BLaER1 treated with 17β-estradiol and CSF1 and Interleukin-3, amounts not matched to agents 10 nM and 100 nM (cell line): ENCODE results near the gene C17orf113.

ENCODE experiments used
- H3K27ac ChIP-seq, 11 experiments: shearing (Covaris generic); formaldehyde crosslinking; 2 replicates each; pipeline ENCODE4 v1.8.1; 2022
- H3K27me3 ChIP-seq, 11 experiments: shearing (Covaris generic); formaldehyde crosslinking; 2 replicates each; pipeline ENCODE4 v1.8.1; 2022
- H3K36me3 ChIP-seq, 11 experiments: shearing (Covaris generic); formaldehyde crosslinking; 2 replicates each; pipeline ENCODE4 v1.8.1; 2022
- H3K4me1 ChIP-seq, 10 experiments: shearing (Covaris generic); formaldehyde crosslinking; 2 replicates each; pipeline ENCODE4 v1.8.1; 2022
- H3K4me2 ChIP-seq, 11 experiments: shearing (Covaris generic); formaldehyde crosslinking; 2 replicates each; pipeline ENCODE4 v1.8.1; 2022
- H3K4me3 ChIP-seq, 10 experiments: shearing (Covaris generic); formaldehyde crosslinking; 2 replicates each; pipeline ENCODE4 v1.8.1; 2022
- H3K9ac ChIP-seq, 11 experiments: shearing (Covaris generic); formaldehyde crosslinking; 2 replicates each; pipeline ENCODE4 v1.8.1; 2022
- H3K9me3 ChIP-seq, 11 experiments: shearing (Covaris generic); formaldehyde crosslinking; replicated peaks in 1 of 11; 2 replicates each; pipeline ENCODE4 v1.8.1; 2022
- H4K20me1 ChIP-seq, 11 experiments: shearing (Covaris generic); formaldehyde crosslinking; 2 replicates each; pipeline ENCODE4 v1.8.1; 2022
- Cebpa-rat ChIP-seq, 11 experiments: shearing (Covaris generic); IDR thresholded peaks; 2 replicates each; pipeline ENCODE4 v1.8.1; 2022

The C17orf113 gene

DNA sequence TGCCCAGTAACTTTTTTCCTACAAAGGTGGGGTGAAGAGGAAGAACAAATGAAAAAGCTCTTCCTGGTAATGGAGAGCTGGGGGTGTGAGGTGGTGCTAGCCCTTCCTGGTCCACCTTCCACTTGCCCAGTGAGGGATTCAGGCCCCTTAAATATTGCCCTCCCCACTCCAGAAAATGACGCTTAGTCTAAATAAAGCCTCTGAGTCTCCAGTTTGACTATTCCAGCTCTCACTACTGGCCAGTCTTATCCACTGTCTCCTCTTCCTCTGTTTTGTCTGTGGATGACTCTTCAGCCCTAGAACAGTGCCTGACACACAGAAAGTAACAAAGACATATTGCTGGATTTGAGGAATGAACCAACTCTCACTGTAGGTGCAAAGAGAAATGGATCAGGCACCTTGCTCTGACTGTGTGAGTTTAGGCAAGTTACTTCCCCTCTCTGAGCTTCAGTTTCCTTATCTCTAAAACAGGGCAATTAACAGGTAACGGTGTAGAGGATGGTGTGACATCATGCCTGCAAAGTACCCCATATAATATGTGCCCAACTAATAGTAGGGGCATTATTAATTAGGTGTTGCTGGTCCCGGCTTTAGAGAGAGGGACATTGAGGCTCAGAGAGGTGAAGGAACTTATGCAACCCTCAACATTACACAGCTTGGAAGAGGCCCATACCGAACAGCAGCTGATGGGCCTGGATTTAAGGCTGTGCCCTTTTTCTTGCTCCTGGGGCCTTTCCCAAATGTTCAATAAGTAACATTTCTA, 26.6 kb upstream of the C17orf113 start:
- peaks cover 10 to 26% (median 15%) of the 10 kb centered on the region in 10 experiments for H3K4me1 ChIP-seq
- no peak overlapping the region for H3K4me2 ChIP-seq
- H3K27ac ChIP-seq = no peak overlapping the region
- peaks cover 0 to 9% (median 0%) of the 10 kb centered on the region in 11 experiments; a peak in 1 of 22 replicates for H4K20me1 ChIP-seq
- no peaks in the 10 kb centered on the region for H3K9me3 ChIP-seq
- no peak overlapping the region for H3K9ac ChIP-seq
- H3K36me3 ChIP-seq = no peaks in the 10 kb centered on the region
- no peak overlapping the region for H3K4me3 ChIP-seq
- TF ChIP-seq Cebpa-rat (IDR thresholded peaks at IDR 0.05) = no peak
- H3K27me3 ChIP-seq = peaks cover 20 to 24% (median 21%) of the 10 kb centered on the region in 11 experiments

DNA sequence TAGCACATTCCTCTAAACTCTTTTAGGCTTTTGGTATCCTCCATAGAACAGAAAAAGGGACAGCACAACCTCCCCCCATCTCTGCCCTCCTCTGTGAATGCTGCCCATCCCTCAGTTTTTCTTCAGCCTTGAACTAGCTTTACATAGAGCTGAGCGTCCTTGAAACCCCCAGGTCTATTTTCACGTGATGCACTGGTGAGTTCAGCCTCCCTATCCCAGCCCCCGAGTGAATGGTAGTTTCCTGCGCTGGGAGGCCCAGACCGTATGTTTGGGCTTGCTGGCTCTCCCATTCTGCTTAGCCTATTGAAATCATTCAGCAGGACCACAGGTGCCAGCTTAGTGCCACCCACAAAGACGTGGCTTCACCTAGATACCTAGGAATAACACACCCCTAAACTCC, 25.4 kb upstream of the C17orf113 start:
- Histone ChIP-seq H3K4me2 (no peak overlapping the region), H3K4me1 (peaks cover 17 to 33% (median 22%) of the 10 kb centered on the region in 10 experiments), H4K20me1 (peaks cover 0 to 9% (median 0%) of the 10 kb centered on the region in 11 experiments; a peak in 4 of 22 replicates), H3K9ac (no peak overlapping the region), H3K27ac (no peak overlapping the region), H3K36me3 (no peaks in the 10 kb centered on the region), H3K9me3 (no peaks in the 10 kb centered on the region), H3K27me3 (peaks cover 32 to 36% (median 33%) of the 10 kb centered on the region in 11 experiments), H3K4me3 (no peak overlapping the region)
- TF ChIP-seq Cebpa-rat (IDR thresholded peaks at IDR 0.05) = no peak

DNA sequence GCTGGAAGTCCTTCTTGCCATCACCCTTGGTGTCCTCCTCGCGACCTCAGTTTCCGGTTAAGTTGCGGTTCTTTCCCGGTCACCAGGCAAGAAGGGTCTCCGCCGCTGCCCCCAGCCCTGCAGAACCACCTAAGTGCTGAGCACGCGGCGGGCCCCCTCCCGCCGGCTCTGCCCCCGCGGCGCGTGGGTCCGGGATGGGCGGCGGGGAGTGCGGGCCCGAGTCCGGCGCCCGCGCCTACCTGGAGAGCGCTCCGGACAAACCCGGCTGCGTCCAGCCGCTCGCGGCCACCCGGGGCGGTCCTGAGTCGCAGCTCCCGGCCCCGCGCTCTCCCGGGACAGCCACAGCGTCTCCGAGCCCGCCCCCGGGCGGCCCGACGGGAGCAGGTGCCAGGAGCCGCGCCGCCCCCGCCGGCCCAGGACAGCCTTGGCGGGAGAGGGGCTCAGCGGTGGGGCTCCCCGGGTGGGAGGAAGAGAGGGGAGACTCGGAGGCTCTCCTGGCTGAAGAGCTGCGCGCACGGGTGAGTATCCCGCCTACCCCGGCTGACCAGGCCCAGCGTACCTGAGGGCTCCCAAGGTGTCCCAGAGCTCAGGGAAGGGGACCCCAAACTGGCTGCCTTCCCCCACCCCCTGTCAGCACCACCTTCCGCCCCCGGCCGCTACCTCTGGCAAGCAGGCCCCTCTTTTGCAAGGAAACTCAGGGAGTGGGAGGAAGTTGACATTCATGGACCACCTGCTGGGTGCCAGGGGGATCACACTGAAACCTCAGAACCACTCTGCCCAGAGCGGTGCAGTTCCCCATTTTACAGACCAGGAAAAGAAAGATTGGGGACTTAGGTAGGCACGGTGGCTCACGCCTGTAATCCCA, 22.2 kb upstream of the C17orf113 start:
- no peak for TF ChIP-seq Cebpa-rat (IDR thresholded peaks at IDR 0.05)
- H3K4me1 ChIP-seq = peaks cover 13 to 28% (median 20%) of the 10 kb centered on the region in 10 experiments; a peak in 19 of 20 replicates
- no peaks in the 10 kb centered on the region for H3K36me3 ChIP-seq
- peak overlapping the region in 2 of 11 experiments; percentile 19 to 38; a peak in 2 of 22 replicates for H3K9ac ChIP-seq
- peaks cover 37 to 42% (median 39%) of the 10 kb centered on the region in 11 experiments for H3K27me3 ChIP-seq
- peak overlapping the region; percentile 56 to 78 (median 74) for H3K4me2 ChIP-seq
- no peak overlapping the region for H3K27ac ChIP-seq
- peak overlapping the region in 9 of 10 experiments; percentile 28 to 54 (median 43); a peak in 13 of 20 replicates for H3K4me3 ChIP-seq
- H3K9me3 ChIP-seq = no peaks in the 10 kb centered on the region
- peaks cover 0 to 9% (median 0%) of the 10 kb centered on the region in 11 experiments; a peak in 4 of 22 replicates for H4K20me1 ChIP-seq

DNA sequence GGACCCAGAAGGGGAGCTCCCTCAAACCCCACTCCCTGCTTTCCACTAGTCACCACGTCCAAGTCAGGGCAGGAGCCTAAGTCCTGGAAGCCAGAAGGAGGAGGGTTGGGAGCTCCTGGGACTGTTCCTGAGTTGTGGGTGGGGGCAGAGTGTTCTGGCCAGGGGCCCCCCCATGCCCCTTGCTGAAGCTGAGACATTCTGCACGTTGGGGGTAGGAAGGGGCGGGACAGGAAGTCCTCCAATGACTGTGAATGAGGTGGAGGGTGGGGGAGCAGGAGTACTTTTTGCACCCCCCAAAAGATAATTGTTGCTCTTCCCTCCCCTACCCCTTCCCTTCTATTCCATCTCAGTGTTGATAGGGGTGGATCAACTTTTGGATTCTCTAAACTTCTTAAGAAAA, 21.4 kb upstream of the C17orf113 start:
- no peaks in the 10 kb centered on the region for H3K36me3 ChIP-seq
- H3K27me3 ChIP-seq = peaks cover 37 to 42% (median 39%) of the 10 kb centered on the region in 11 experiments
- no peaks in the 10 kb centered on the region for H3K9me3 ChIP-seq
- H4K20me1 ChIP-seq = peaks cover 0 to 9% (median 0%) of the 10 kb centered on the region in 11 experiments; a peak in 4 of 22 replicates
- peak overlapping the region; percentile 56 to 78 (median 74); a peak in 18 of 22 replicates for H3K4me2 ChIP-seq
- H3K9ac ChIP-seq = peak overlapping the region in 1 of 11 experiments; percentile 38; a peak in 1 of 22 replicates
- no peak for TF ChIP-seq Cebpa-rat (IDR thresholded peaks at IDR 0.05)
- H3K27ac ChIP-seq = no peak overlapping the region
- H3K4me3 ChIP-seq = peak overlapping the region in 2 of 10 experiments; percentile 43 to 54; a peak in 1 of 20 replicates
- peaks cover 13 to 28% (median 20%) of the 10 kb centered on the region in 10 experiments; a peak in 19 of 20 replicates for H3K4me1 ChIP-seq

DNA sequence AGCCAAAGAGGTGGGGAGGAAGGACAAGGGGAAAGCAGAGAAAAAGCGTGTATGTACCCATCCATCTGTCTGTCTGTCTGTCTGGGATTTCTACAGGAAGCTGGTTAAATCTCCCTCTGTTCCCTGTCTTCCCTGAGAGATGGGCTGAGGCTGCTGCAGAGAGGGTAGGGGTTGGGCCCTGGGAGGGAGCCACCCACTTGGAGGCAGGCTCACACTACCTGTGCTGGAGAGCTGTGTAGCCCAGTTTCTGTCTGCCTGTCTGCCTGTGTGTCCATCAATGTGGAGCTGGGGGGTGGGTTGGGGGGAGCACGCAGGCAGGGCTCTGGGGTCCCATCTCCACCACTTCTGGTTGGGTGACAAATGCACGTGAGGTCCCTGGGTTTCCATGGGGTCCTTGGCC, 18.6 kb upstream of the C17orf113 start:
- Histone ChIP-seq H3K4me3 (no peak overlapping the region), H3K9me3 (no peaks in the 10 kb centered on the region), H3K36me3 (no peaks in the 10 kb centered on the region), H3K4me1 (peaks cover 31 to 46% (median 36%) of the 10 kb centered on the region in 10 experiments), H4K20me1 (peaks cover 0 to 9% (median 0%) of the 10 kb centered on the region in 11 experiments; a peak in 4 of 22 replicates), H3K4me2 (no peak overlapping the region), H3K27ac (no peak overlapping the region), H3K27me3 (peaks cover 36 to 38% (median 38%) of the 10 kb centered on the region in 11 experiments), H3K9ac (no peak overlapping the region)
- no peak for TF ChIP-seq Cebpa-rat (IDR thresholded peaks at IDR 0.05)

DNA sequence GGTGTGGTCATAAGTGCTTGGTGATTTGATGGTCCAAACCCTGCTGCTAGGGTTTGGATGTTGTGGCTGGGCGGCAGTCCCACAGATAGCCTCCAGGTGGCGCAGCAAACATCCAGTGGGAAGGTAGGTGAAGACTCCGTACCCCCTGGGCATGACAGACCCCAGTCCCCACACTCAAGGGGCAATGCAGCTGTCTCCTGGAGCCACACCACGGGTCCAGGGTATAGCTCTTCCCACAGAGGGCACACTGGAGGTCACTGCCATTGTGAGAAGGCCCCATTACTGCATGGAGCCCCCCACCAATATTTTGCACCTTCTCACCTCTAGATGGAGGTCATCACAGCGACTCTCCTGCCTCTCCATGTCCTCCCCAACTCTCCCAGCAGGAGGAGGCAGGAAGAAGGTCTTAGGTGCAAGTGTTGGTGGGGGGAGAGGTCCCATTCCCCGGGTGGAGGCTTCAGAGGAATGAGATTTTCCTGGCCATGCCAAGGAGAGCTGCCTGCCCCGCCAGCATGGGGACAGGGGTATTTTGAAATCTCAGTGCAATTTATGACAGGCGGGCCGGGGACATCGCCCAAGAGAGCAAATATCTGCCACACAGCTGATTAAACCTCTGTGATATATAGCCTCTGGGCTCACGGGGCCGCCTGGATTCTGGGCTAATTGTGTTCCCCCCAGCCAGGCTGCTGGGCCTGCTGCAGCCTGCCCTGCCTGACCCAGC, 17.1 kb upstream of the C17orf113 start:
- peaks cover 0 to 6% (median 0%) of the 10 kb centered on the region in 11 experiments; a peak in 3 of 22 replicates for H4K20me1 ChIP-seq
- H3K4me1 ChIP-seq = peaks cover 40 to 50% (median 44%) of the 10 kb centered on the region in 10 experiments
- no peak overlapping the region for H3K9ac ChIP-seq
- no peaks in the 10 kb centered on the region for H3K36me3 ChIP-seq
- TF ChIP-seq Cebpa-rat (IDR thresholded peaks at IDR 0.05) = no peak
- H3K4me3 ChIP-seq = no peak overlapping the region
- peaks cover 22 to 24% (median 23%) of the 10 kb centered on the region in 11 experiments for H3K27me3 ChIP-seq
- H3K27ac ChIP-seq = no peak overlapping the region
- H3K9me3 ChIP-seq = no peaks in the 10 kb centered on the region
- H3K4me2 ChIP-seq = no peak overlapping the region

DNA sequence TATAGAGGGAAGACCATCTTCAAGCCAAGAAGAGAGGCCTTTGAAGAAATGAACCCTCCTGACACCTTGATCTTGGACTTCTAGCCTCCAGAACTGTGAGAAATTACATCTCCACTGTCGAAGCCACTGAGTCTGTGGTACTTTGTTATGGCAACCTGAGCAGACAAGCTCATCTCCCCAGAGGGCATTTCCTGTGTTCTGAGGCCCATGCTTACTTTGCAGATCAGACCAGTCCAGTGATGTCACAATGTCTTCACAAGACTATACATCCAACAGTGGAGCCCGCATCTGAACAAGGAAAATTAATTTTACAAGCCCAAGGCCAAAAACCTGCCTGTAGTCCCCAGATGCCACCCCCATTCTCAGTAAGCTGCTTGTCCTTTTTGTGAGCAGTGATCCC, 14.8 kb upstream of the C17orf113 start:
- H3K36me3 ChIP-seq = no peaks in the 10 kb centered on the region
- TF ChIP-seq Cebpa-rat (IDR thresholded peaks at IDR 0.05) = no peak
- peaks cover 0 to under 1% (median under 1%) of the 10 kb centered on the region in 11 experiments; a peak in 7 of 22 replicates for H3K27me3 ChIP-seq
- H3K9ac ChIP-seq = 0 out of 22 replicates have a peak overlapping the region, but pooled peaks of 1 of the 11 experiments have one; percentile 7
- no peak overlapping the region for H3K4me3 ChIP-seq
- H3K9me3 ChIP-seq = no peaks in the 10 kb centered on the region
- H3K4me1 ChIP-seq = peaks cover 39 to 50% (median 47%) of the 10 kb centered on the region in 10 experiments
- H4K20me1 ChIP-seq = no peaks in the 10 kb centered on the region
- peak overlapping the region; percentile 69 to 87 (median 80) for H3K4me2 ChIP-seq
- H3K27ac ChIP-seq = peak overlapping the region in 1 of 11 experiments; percentile 73; a peak in 2 of 22 replicates

DNA sequence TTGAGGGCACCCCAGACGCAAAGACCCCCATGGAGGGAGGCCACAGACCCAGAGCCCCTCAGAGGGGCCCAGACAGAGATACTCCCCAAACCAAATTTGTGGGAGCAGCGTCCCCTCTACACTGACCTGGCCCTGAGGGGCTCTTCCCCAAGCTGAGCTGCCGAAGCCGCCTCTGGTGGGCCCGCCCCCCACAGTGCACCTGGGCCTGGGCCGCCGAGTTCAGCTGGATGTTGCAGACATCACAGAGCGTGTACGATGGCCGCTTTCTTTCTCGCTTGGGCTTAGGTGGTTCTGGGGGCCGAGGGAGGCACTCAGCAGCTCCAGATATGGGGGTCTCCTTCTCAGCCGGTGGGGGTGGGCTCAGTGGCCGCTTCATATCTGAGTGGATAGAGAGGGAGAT, 12.3 kb upstream of the C17orf113 start:
- Histone ChIP-seq H3K9ac (peak overlapping the region in 1 of 11 experiments; percentile 75; a peak in 2 of 22 replicates), H3K4me3 (no peak overlapping the region), H4K20me1 (no peaks in the 10 kb centered on the region), H3K36me3 (no peaks in the 10 kb centered on the region), H3K4me1 (peaks cover 39 to 61% (median 56%) of the 10 kb centered on the region in 10 experiments), H3K27ac (peak overlapping the region in 4 of 11 experiments; percentile 67 to 78 (median 72); a peak in 6 of 22 replicates), H3K9me3 (no peaks in the 10 kb centered on the region), H3K4me2 (peak overlapping the region; percentile 69 to 87 (median 80); a peak in 20 of 22 replicates), H3K27me3 (no peaks in the 10 kb centered on the region)
- TF ChIP-seq Cebpa-rat (IDR thresholded peaks at IDR 0.05) = no peak
